ENCODE measurements around the gene NEIL1. TPM values are rescaled to one million over a fixed set of nuclear protein-coding genes. Genes with fewer than 3 reads are reported as not detected.
"Not testable (repeated sequence)": the region's sequence is repeated elsewhere in the genome, so short reads cannot be mapped to it uniquely, and the experiment has no call there.

The NEIL1 gene
- total RNA-seq, 1 donor from 2014 or later, result 4.7 TPM

GRCh38 chr15:75383986-75384385, 37.1 kb downstream of the NEIL1 start:
- ATAC-seq, result not testable (repeated sequence)

DNA sequence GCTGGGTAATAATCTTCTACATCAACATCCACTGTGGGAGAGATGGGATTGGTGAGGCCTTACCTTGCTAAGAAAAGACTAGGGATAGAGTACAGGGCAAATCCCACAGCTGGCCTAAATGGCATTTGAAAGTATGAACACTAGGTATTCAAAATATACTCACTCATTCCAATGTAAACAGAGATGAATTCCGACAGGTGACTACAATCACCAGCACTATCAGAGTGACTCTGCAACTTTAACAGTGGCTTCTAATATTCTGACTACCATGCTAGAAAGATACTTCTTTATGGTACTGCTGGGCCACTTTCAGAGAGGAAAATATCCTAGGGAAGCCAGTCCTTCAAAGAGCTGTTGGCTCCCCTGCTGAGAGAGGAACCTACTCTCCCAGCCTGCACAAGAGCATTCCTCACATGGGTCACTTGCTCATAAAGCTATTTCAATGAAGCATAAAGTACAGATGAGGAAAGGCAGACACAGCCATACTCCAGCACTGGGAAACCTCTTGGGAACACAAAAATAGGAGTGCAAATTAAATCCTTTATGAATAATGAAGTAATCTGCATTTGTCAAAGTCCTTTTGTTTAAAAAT, 43.0 kb downstream of the NEIL1 start:
- peak; percentile 52 for ATAC-seq

DNA sequence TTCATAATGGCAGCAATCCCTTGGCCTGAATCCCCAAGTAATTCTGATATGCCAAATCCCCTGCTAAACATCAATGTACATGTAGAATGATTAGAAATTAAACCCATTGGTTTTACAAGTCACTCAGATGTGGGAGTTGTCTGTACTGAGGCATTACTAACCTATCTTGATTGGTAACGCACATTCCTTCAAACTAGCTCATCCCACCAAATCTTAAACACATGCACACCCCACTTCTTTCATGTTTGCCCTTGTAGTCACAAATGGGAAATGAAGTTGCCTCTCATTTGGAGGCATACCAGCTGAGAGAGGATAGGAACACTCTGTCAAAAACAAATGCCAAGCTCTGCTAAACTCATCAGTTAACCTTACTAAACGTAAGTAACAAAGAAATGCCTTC, 50.7 kb downstream of the NEIL1 start:
- no peak for ATAC-seq

GRCh38 chr15:75403892-75404291, 57.1 kb downstream of the NEIL1 start:
- no peak for ATAC-seq

Other genes starting within 250 kb of the NEIL1 start
- 23.1 TPM for gene C15orf39, start 145.2 kb upstream of the NEIL1 start, total RNA-seq
- not detected for gene GOLGA6C, start 88.7 kb upstream of the NEIL1 start, total RNA-seq
- gene GOLGA6D, start 64.2 kb upstream of the NEIL1 start, total RNA-seq, result not detected
- 40.1 TPM for gene COMMD4, start 11.0 kb upstream of the NEIL1 start, total RNA-seq
- 66.1 TPM for gene MAN2C1, start 21.6 kb downstream of the NEIL1 start, total RNA-seq
- gene SIN3A, start 104.7 kb downstream of the NEIL1 start, total RNA-seq, result 28.5 TPM
- gene PTPN9, start 232.3 kb downstream of the NEIL1 start, total RNA-seq, result 13.6 TPM

Data from esophagus mucosa (tissue), 1 donor.